Esophagus squamous epithelium (tissue), 4 donors: ENCODE measurements around the gene GNG12.

Source experiments
- CTCF ChIP-seq, 6 experiments: fragments of 450-650 bp in 4 of 6; fragments of 200-600 bp in 2 of 6; sonication (generic) in 2 of 6; IDR thresholded peaks; one replicate each; pipeline ENCODE4 v1.5.1; 2016 to 2019; ENCODE audit warnings: antibody characterized with exemption in 6 of 6, mild to moderate bottlenecking in 4 of 6, moderate library complexity in 4 of 6
- POLR2A ChIP-seq, 4 donors: fragments of 450-650 bp; IDR thresholded peaks; one replicate each; pipeline ENCODE4 v1.6.1; 2017; ENCODE audit warnings: antibody characterized with exemption in 4 of 4, mild to moderate bottlenecking in 4 of 4, moderate library complexity in 3 of 4

- no peak for TF ChIP-seq CTCF (IDR thresholded peaks at IDR 0.05)
- TF ChIP-seq POLR2A (IDR thresholded peaks at IDR 0.05): no peak
Observed at GRCh38 chr1:67815303-67816094, 17.8 kb downstream of the GNG12 start.
